Activated gamma-delta T cell treated with Interleukin-2 at 50 U/mL for 16 hours (primary cell): ENCODE results near the gene JMJD4.
"Not testable (repeated sequence)": the region's sequence is repeated elsewhere in the genome, so short reads cannot be mapped to it uniquely, and the experiment has no call there.

Source experiments
- DNase-seq: peaks from one replicate; pipeline ENCODE4 v3.0.0-alpha.2; 2020

The JMJD4 gene

GRCh38 chr1:227731241-227731677 is 3.8 kb downstream of the JMJD4 start:
- DNase-seq: no peak

- no peak for DNase-seq
Observed at GRCh38 chr1:227730630-227731151, 4.4 kb downstream of the JMJD4 start.

GRCh38 chr1:227729881-227730629 is 5.0 kb downstream of the JMJD4 start:
- DNase-seq: peak; percentile 31

GRCh38 chr1:227729144-227729880 is 5.8 kb downstream of the JMJD4 start:
- no peak for DNase-seq

- no peak for DNase-seq
Observed at GRCh38 chr1:227728892-227729143, 6.3 kb downstream of the JMJD4 start.

GRCh38 chr1:227728059-227728891 is 6.8 kb downstream of the JMJD4 start:
- DNase-seq: peak; percentile 60

GRCh38 chr1:227726924-227727599 is 8.0 kb downstream of the JMJD4 start:
- no peak for DNase-seq

- DNase-seq: no peak
Observed at GRCh38 chr1:227726318-227726717, 8.8 kb downstream of the JMJD4 start.

GRCh38 chr1:227725046-227725445 is 10.1 kb downstream of the JMJD4 start:
- no peak for DNase-seq

- no peak for DNase-seq
Observed at GRCh38 chr1:227723474-227723873, 11.6 kb downstream of the JMJD4 start.

- no peak for DNase-seq
Observed at GRCh38 chr1:227718932-227719331, 16.2 kb downstream of the JMJD4 start.

GRCh38 chr1:227712648-227713047 is 22.5 kb downstream of the JMJD4 start:
- no peak for DNase-seq

- DNase-seq: not testable (repeated sequence)
Observed at GRCh38 chr1:227710474-227710873, 24.6 kb downstream of the JMJD4 start.

- no peak for DNase-seq
Observed at GRCh38 chr1:227709451-227709850, 25.7 kb downstream of the JMJD4 start.

- no peak for DNase-seq
Observed at GRCh38 chr1:227707846-227708245, 27.3 kb downstream of the JMJD4 start.

GRCh38 chr1:227701631-227702030 is 33.5 kb downstream of the JMJD4 start:
- not testable (repeated sequence) for DNase-seq

- no peak for DNase-seq
Observed at GRCh38 chr1:227697321-227697864, 37.7 kb downstream of the JMJD4 start.

- DNase-seq: no peak
Observed at GRCh38 chr1:227685807-227686206, 49.3 kb downstream of the JMJD4 start.
